Rectal smooth muscle tissue (tissue), 1 donor: Measurements from ENCODE around the gene ATP6V1B1.

Source experiments
- H3K27ac ChIP-seq: one replicate; pipeline ENCODE4 v1.7.0; 2013; ENCODE audit warnings: low read depth, low read length, inconsistent platforms
- H3K27me3 ChIP-seq: one replicate; pipeline ENCODE4 v1.7.0; 2013; ENCODE audit warnings: low read length; ENCODE audit not compliant: control insufficient read depth, insufficient read depth
- H3K36me3 ChIP-seq: one replicate; pipeline ENCODE4 v1.7.0; 2013; ENCODE audit warnings: low read length; ENCODE audit not compliant: control insufficient read depth, insufficient read depth
- H3K4me1 ChIP-seq: one replicate; pipeline ENCODE4 v1.7.0; 2013; ENCODE audit warnings: low read length; ENCODE audit not compliant: control insufficient read depth, insufficient read depth
- H3K4me3 ChIP-seq: one replicate; pipeline ENCODE4 v1.7.0; 2013; ENCODE audit warnings: low read length
- H3K9ac ChIP-seq: one replicate; pipeline ENCODE4 v1.7.0; 2013; ENCODE audit warnings: low read length

The ATP6V1B1 gene

DNA sequence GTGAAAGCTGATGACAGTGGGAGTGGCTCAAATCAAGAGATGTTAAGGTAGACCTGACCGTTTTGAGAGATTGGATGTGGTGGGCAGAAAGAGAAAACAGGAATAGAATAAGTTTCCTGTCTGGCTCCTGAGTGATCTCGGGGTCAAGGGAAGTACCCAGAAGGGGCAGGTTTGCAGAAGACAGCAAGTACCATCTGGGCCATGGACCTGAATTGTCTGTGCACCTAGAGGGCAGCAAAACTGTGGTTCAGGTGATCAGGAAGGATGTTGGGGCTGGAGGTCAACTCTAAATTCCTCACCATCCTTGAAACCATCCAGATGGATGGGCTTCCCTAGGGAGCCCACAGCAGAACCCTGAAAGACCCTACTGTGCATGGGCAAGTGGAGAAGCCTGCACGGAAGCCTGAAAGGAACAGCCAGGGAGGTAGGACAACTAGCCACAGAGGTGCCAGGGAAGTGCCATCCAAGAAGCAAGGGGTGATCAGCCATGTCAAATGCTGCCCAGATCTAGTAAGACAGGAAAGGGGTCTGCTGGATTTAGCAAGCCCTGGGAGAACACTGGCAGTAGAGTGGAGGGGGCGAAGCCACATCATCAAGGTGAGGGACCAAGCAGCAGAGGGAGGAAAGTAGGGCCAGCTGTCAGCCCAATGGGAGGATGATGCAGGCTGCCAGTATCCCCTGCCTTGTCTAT is 50.9 kb downstream of the ATP6V1B1 start:
- no peak overlapping the region for H3K9ac ChIP-seq

GRCh38 chr2:70987386-70987785 is 51.7 kb downstream of the ATP6V1B1 start:
- no peaks in the 10 kb centered on the region for H3K27me3 ChIP-seq
- no peaks in the 10 kb centered on the region for H3K4me1 ChIP-seq
- peaks cover 29% of the 10 kb centered on the region for H3K36me3 ChIP-seq
- H3K27ac ChIP-seq, result no peak overlapping the region
- H3K4me3 ChIP-seq, result no peak overlapping the region
- no peak overlapping the region for H3K9ac ChIP-seq

More for the DNA sequence above, 50.9 kb downstream of the ATP6V1B1 start:
- Histone ChIP-seq H3K4me1 (no peaks in the 10 kb centered on the region), H3K4me3 (no peak overlapping the region), H3K36me3 (peaks cover 27% of the 10 kb centered on the region), H3K27me3 (no peaks in the 10 kb centered on the region), H3K27ac (no peak overlapping the region)

GRCh38 chr2:70988151-70988550 is 52.5 kb downstream of the ATP6V1B1 start:
- Histone ChIP-seq H3K9ac (no peak overlapping the region), H3K36me3 (peaks cover 29% of the 10 kb centered on the region), H3K4me1 (peaks cover 5% of the 10 kb centered on the region), H3K27ac (no peak overlapping the region), H3K4me3 (no peak overlapping the region), H3K27me3 (no peaks in the 10 kb centered on the region)

- Histone ChIP-seq H3K4me3 (no peak overlapping the region), H3K27me3 (no peaks in the 10 kb centered on the region), H3K27ac (no peak overlapping the region), H3K36me3 (peaks cover 29% of the 10 kb centered on the region), H3K4me1 (peaks cover 13% of the 10 kb centered on the region), H3K9ac (no peak overlapping the region)
Measured at GRCh38 chr2:70988726-70989648, 53.3 kb downstream of the ATP6V1B1 start.

DNA sequence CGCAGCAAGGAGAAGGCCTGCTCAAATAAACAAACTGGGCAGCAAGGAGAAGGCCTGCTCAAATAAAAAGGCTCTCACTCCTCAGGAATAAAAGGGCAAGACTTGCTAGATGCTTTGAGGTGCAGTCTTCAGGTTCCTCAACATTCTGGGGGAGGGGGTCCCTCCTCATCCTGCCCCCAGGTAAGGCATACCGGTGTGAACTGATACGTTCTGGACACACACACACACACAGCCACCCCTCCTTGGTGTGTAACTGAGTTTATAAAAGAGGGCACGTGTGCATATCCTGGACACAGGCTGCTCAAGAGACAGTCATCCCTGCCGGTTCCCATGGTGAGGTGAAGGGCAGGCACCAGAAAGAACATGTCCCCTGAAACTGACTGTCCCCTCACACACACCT is 54.5 kb downstream of the ATP6V1B1 start:
- H3K4me1 ChIP-seq, result peaks cover 13% of the 10 kb centered on the region
- H3K4me3 ChIP-seq, result no peak overlapping the region
- peaks cover 29% of the 10 kb centered on the region for H3K36me3 ChIP-seq
- no peak overlapping the region for H3K27ac ChIP-seq
- H3K27me3 ChIP-seq, result no peaks in the 10 kb centered on the region
- no peak overlapping the region for H3K9ac ChIP-seq

- Histone ChIP-seq H3K4me3 (no peak overlapping the region), H3K36me3 (peaks cover 29% of the 10 kb centered on the region), H3K4me1 (peaks cover 13% of the 10 kb centered on the region), H3K27me3 (no peaks in the 10 kb centered on the region), H3K9ac (no peak overlapping the region), H3K27ac (no peak overlapping the region)
Measured at GRCh38 chr2:70991142-70991541, 55.4 kb downstream of the ATP6V1B1 start.

- peaks cover 28% of the 10 kb centered on the region for H3K36me3 ChIP-seq
- H3K27ac ChIP-seq, result no peak overlapping the region
- no peak overlapping the region for H3K9ac ChIP-seq
- peaks cover 13% of the 10 kb centered on the region for H3K4me1 ChIP-seq
- H3K27me3 ChIP-seq, result no peaks in the 10 kb centered on the region
- H3K4me3 ChIP-seq, result no peak overlapping the region
Measured at GRCh38 chr2:70991742-70992141, 56.0 kb downstream of the ATP6V1B1 start.

DNA sequence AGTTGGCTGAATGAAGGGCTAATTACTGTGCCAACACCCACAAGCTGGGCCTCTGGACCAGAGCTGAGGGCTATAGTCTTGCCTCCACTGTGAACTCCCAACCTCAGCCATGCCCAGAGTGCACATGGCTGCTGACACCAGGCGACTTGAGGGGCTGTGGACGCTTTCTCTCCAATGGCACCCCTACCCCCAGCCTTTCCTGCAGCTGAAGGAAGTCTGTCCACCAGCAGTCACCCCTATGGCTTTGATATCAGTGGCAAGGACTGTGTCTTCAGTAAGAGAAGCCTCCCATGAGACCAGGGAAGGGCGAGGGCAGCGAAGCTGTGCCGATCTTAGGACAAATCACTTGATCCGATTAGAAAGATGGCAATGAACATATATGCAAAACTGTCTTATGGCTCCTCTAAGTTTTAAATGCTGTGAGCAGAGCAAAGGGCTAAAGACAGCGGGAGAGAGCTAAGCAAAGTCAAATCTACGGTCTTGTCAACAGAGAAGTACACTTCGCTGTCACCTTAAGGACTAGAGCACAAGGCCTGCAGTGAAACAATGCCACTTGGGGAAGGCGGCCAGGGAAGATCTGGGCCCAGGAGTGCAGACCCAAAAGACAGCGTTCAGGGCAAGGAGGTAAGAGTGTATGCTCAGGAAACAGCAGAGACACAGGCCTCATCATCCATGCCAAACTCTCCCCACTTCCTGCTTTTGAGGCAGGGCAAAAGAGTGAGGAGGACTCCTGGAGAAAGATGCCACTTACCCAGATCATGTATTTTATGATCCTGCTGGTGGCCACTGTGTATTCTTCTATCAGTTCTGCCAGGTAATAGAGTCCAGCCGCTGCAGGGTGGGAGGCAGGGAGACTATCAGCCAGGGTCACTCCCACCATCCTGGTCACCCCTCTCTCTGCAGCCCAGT is 57.5 kb downstream of the ATP6V1B1 start:
- Histone ChIP-seq H3K4me1 (peaks cover 13% of the 10 kb centered on the region), H3K27ac (no peak overlapping the region), H3K27me3 (no peaks in the 10 kb centered on the region), H3K36me3 (peaks cover 21% of the 10 kb centered on the region), H3K4me3 (peak overlapping the region; percentile 94), H3K9ac (peak overlapping the region; percentile 75)

- Histone ChIP-seq H3K36me3 (peaks cover 18% of the 10 kb centered on the region), H3K9ac (peak overlapping the region; percentile 75), H3K4me1 (peaks cover 13% of the 10 kb centered on the region)
Measured at GRCh38 chr2:70994009-70994698, 58.5 kb downstream of the ATP6V1B1 start.

GRCh38 chr2:70994699-70995425 is 59.2 kb downstream of the ATP6V1B1 start, which contains the start of gene TEX261:
TSS of gene TEX261 (minus strand) at chr2:70994873. CDS start at chr2:70994757, 116 bp downstream.
- peak within 1 kb of the TSS; percentile 61 for H3K27ac ChIP-seq
- H3K4me3 ChIP-seq, result peak within 1 kb of the TSS; percentile 94
- H3K4me1 ChIP-seq, result peaks cover 13% of the 10 kb centered on the region
- H3K36me3 ChIP-seq, result peaks cover 13% of the 10 kb centered on the region
- peak within 1 kb of the TSS; percentile 75 for H3K9ac ChIP-seq
- H3K27me3 ChIP-seq, result no peaks in the 10 kb centered on the region

More at GRCh38 chr2:70994009-70994698, 58.5 kb downstream of the ATP6V1B1 start:
- Histone ChIP-seq H3K4me3 (peak overlapping the region; percentile 94), H3K27ac (peak overlapping the region; percentile 61), H3K27me3 (no peaks in the 10 kb centered on the region)

DNA sequence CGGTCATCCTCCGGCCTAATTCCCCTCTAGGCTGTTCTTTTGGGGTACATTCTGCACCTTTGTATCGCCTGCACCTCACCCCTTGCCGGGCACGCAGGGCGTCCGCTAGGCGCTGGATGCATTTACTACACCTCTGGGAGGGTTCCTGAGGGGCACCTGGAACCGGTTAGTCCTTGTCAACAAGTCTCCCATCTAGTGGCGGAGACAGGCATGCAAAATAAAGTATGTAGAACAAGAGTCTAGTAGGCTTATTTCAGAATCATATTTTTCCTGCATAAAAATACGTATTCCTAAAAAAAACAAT is 59.7 kb downstream of the ATP6V1B1 start:
- Histone ChIP-seq H3K4me3 (peak overlapping the region; percentile 82), H3K36me3 (peaks cover 8% of the 10 kb centered on the region), H3K27ac (no peak overlapping the region), H3K4me1 (peaks cover 13% of the 10 kb centered on the region), H3K9ac (peak overlapping the region; percentile 72), H3K27me3 (no peaks in the 10 kb centered on the region)
